ENCODE measurements around the gene PRSS12. TPM values are rescaled to one million over a fixed set of nuclear protein-coding genes. Genes with fewer than 3 reads are reported as not detected.

PRSS12 gene
- total RNA-seq, 1 experiment from 2014 or later, result 0.23 TPM

GRCh38 chr4:118237531-118237930 lies 115.3 kb downstream of the PRSS12 start:
- H3K4me3 ChIP-seq (ENCODE audit: low read depth in 2 of 2, low read length in 2 of 2), result no peak overlapping the region
- no peak for ATAC-seq
- ChIA-PET POLR2A (no interaction called here), CTCF (no interaction called here)
- in situ Hi-C loops (cut with HindIII; ENCODE audit: low pct_unique_long_range_greater_than_20kb, low sequenced_read_pairs) (no loop called here), intact Hi-C loops (cut with micrococcal nuclease; ENCODE audit: unreplicated experiment) (no loop called here)
- no peaks in the 10 kb centered on the region for H3K9me3 ChIP-seq (ENCODE audit: control insufficient read depth, insufficient read depth, low read depth, low read length)
- H3K27ac ChIP-seq (ENCODE audit: low read length), result no peak overlapping the region
- no peak for DNase-seq (ENCODE audit: low read depth, low spot score)
- H3K27me3 ChIP-seq (ENCODE audit: control insufficient read depth, insufficient read depth, low read length), result no peaks in the 10 kb centered on the region
- no peaks in the 10 kb centered on the region; the same call in 1 of the 2 replicates for H3K36me3 ChIP-seq (ENCODE audit: control insufficient read depth, insufficient read depth, low read length)
- no peaks in the 10 kb centered on the region for H3K4me1 ChIP-seq (ENCODE audit: control insufficient read depth, insufficient read depth, low read length)
- BruUV-seq (replicated peaks), result no TSS peak
- TF ChIP-seq SIN3A (IDR thresholded peaks at IDR 0.05; ENCODE audit: borderline replicate concordance, insufficient read depth, low read depth, low read length) (no peak), REST (IDR thresholded peaks at IDR 0.05; ENCODE audit: insufficient read depth in 1 of 2, low read depth in 2 of 2, low read length in 1 of 2) (no peak), POLR2AphosphoS5 (IDR thresholded peaks at IDR 0.05; ENCODE audit: low read depth, low read length) (no peak), TCF7L2 (IDR thresholded peaks at IDR 0.05; ENCODE audit: low read depth, low read length) (no peak), CTCF (IDR thresholded peaks at IDR 0.05) (no peak)

- DNase-seq (ENCODE audit: low read depth, low spot score) (no peak), ATAC-seq (no peak)
- intact Hi-C loops (cut with micrococcal nuclease; ENCODE audit: unreplicated experiment), result no loop called here
- no peaks in the 10 kb centered on the region for H3K9me3 ChIP-seq (ENCODE audit: control insufficient read depth, insufficient read depth, low read depth, low read length)
- H3K4me3 ChIP-seq (ENCODE audit: low read depth in 2 of 2, low read length in 2 of 2), result no peak overlapping the region
- no peaks in the 10 kb centered on the region; the same call in 1 of the 2 replicates for H3K36me3 ChIP-seq (ENCODE audit: control insufficient read depth, insufficient read depth, low read length)
- no peak overlapping the region for H3K27ac ChIP-seq (ENCODE audit: low read length)
- no peaks in the 10 kb centered on the region for H3K4me1 ChIP-seq (ENCODE audit: control insufficient read depth, insufficient read depth, low read length)
- H3K27me3 ChIP-seq (ENCODE audit: control insufficient read depth, insufficient read depth, low read length), result no peaks in the 10 kb centered on the region
- TF ChIP-seq TCF7L2 (IDR thresholded peaks at IDR 0.05; ENCODE audit: low read depth, low read length) (no peak), REST (IDR thresholded peaks at IDR 0.05; ENCODE audit: insufficient read depth in 1 of 2, low read depth in 2 of 2, low read length in 1 of 2) (no peak), SIN3A (IDR thresholded peaks at IDR 0.05; ENCODE audit: borderline replicate concordance, insufficient read depth, low read depth, low read length) (no peak), POLR2AphosphoS5 (IDR thresholded peaks at IDR 0.05; ENCODE audit: low read depth, low read length) (no peak), CTCF (IDR thresholded peaks at IDR 0.05) (no peak)
- ChIA-PET CTCF (no interaction called here), POLR2A (no interaction called here)
- in situ Hi-C loops (cut with HindIII; ENCODE audit: low pct_unique_long_range_greater_than_20kb, low sequenced_read_pairs), result no loop called here
- BruUV-seq (replicated peaks), result no TSS peak
Observed at GRCh38 chr4:118235566-118236120, 117.2 kb downstream of the PRSS12 start.
